Measurements from ENCODE around the gene GPANK1. TPM values are rescaled to one million over a fixed set of nuclear protein-coding genes. Genes with fewer than 3 reads are reported as not detected.
A peak's percentile ranks its signal among the peaks of the same experiment; 100 is the strongest.

GPANK1 gene
- total RNA-seq, 4 donors from 2014 or later: 7.1 to 23.6 (median 15.6) TPM

- no peak for TF ChIP-seq CTCF (IDR thresholded peaks at IDR 0.05)
- no peak for ATAC-seq (ENCODE audit: low FRiP score)
- no peak for DNase-seq (ENCODE audit: low spot score)
These were observed 6.6 kb downstream of the GPANK1 start for GRCh38 chr6:31658158-31658688.

- ATAC-seq (ENCODE audit: low FRiP score): no peak
- TF ChIP-seq CTCF (IDR thresholded peaks at IDR 0.05): no peak
- DNase-seq (ENCODE audit: low spot score): no peak
These were observed 7.2 kb downstream of the GPANK1 start for GRCh38 chr6:31657406-31658157.

GRCh38 chr6:31655349-31656237 lies 9.2 kb downstream of the GPANK1 start, which contains the start of gene APOM:
Gene APOM, plus strand, starts transcription at chr6:31655894. Its CDS starts 73 bp downstream, at chr6:31655967.
- TF ChIP-seq CTCF (IDR thresholded peaks at IDR 0.05): no peak

GRCh38 chr6:31654574-31655348 lies 10.0 kb downstream of the GPANK1 start:
- ATAC-seq (ENCODE audit: low FRiP score) (no peak), DNase-seq (ENCODE audit: low spot score) (no peak)
- no peak for TF ChIP-seq CTCF (IDR thresholded peaks at IDR 0.05)

More at GRCh38 chr6:31655349-31656237, 9.2 kb downstream of the GPANK1 start, which contains the start of gene APOM:
- ATAC-seq (ENCODE audit: low FRiP score) (no peak), DNase-seq (ENCODE audit: low spot score) (no peak)

- DNase-seq (ENCODE audit: low spot score): peak; percentile 74
- peak; percentile 73 for ATAC-seq (ENCODE audit: low FRiP score)
- no peak for TF ChIP-seq CTCF (IDR thresholded peaks at IDR 0.05)
These were observed 11.7 kb downstream of the GPANK1 start for GRCh38 chr6:31652925-31653724.

Data from omental fat pad (tissue), 4 donors.